ENCODE data around the gene RSRP1.

RSRP1 gene

DNA sequence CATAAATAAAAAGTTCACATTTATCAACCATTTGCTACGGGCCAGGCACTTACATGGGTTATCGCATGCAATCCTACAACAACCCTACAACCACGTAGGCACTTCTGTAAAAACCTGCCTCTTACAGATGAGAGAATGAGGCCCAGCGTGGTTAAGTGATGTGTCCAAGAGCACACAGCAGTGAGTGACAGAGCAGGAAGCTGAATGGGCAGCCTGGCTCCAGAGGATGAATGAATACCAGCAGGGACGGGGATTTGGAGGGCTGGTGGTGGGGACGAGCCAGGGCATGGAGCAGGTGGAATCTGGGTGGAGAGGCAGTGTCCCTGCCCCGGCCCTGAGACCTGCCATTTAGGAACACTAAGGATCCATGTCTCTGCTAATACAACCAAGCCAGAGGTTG, 50.4 kb downstream of the RSRP1 start:
- Mint-ChIP-seq H3K36me3 (ENCODE audit: low read depth) (no peaks in the 10 kb centered on the region), H3K9me3 (no peaks in the 10 kb centered on the region), H3K27ac (no peak overlapping the region), H3K4me1 (ENCODE audit: low read depth) (peaks cover 4% of the 10 kb centered on the region), H3K27me3 (ENCODE audit: low read depth) (peaks cover 15% of the 10 kb centered on the region), H3K4me3 (no peak overlapping the region)

DNA sequence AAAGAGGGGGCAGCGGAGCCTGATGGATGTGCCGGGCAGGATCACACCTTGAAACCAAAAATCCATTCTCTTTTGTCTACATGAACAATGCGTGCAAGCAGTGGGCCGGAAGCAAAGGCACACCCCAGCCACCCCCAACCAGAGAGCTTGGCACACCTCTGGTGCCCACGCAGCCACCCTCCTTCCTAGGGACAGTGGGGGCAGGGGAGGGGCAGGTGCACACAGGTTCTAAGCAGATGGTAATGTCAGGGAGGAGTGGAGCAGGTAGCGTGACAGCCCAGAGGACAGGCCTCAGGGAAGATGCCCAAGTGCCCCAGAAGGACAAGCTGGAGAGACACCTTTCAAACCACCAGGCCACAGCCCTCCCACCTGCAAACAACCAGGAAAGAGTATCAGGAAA, 51.4 kb downstream of the RSRP1 start:
- Mint-ChIP-seq H3K4me3 (no peak overlapping the region), H3K36me3 (ENCODE audit: low read depth) (no peaks in the 10 kb centered on the region), H3K27ac (no peak overlapping the region), H3K4me1 (ENCODE audit: low read depth) (peaks cover 4% of the 10 kb centered on the region), H3K27me3 (ENCODE audit: low read depth) (peaks cover 15% of the 10 kb centered on the region), H3K9me3 (no peaks in the 10 kb centered on the region)

DNA sequence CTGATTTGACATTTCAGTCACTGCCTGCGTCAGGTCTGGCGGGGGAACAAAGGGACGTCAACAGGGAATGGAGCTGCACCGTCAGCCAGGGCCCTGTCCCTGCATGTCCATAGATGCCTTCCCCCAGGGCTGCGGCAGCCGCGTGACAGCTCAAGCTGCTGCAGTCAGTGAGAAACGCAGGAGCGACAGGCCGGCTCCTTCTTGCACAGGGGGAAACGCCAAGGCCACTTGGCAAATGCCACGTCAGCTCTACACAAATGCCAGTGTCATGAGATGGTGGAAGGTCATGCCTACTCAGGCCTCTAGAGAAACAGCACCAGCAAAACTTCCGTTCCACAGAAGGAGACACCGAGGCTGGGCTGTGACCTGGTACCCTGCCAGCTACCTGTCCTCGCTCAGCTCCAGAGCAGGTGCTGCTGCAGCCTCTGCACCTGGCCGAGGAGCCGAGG, 52.7 kb downstream of the RSRP1 start:
- H3K27me3 Mint-ChIP-seq (ENCODE audit: low read depth), result peaks cover 20% of the 10 kb centered on the region
- no peak overlapping the region for H3K4me3 Mint-ChIP-seq
- H3K36me3 Mint-ChIP-seq (ENCODE audit: low read depth), result no peaks in the 10 kb centered on the region
- H3K27ac Mint-ChIP-seq, result no peak overlapping the region
- H3K9me3 Mint-ChIP-seq, result no peaks in the 10 kb centered on the region
- peaks cover 4% of the 10 kb centered on the region for H3K4me1 Mint-ChIP-seq (ENCODE audit: low read depth)

DNA sequence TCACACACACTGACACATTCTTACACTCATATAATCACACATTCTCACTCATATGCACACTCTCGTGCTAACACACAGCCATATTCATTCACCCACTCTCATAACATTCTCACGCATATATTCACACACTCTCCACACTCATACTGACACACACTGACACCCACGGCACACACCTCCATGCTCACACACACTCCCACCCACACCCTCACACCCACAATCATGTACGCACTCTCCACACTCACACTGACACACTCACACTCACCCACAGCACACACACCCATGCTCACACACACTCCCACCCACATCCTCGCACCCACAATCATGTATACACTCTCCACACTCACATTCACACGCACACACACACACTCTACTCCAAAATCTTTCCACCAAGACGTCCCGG, 53.2 kb downstream of the RSRP1 start:
- Mint-ChIP-seq H3K4me1 (ENCODE audit: low read depth) (peaks cover 4% of the 10 kb centered on the region), H3K27ac (no peak overlapping the region), H3K4me3 (no peak overlapping the region), H3K27me3 (ENCODE audit: low read depth) (peaks cover 20% of the 10 kb centered on the region), H3K36me3 (ENCODE audit: low read depth) (no peaks in the 10 kb centered on the region), H3K9me3 (no peaks in the 10 kb centered on the region)

DNA sequence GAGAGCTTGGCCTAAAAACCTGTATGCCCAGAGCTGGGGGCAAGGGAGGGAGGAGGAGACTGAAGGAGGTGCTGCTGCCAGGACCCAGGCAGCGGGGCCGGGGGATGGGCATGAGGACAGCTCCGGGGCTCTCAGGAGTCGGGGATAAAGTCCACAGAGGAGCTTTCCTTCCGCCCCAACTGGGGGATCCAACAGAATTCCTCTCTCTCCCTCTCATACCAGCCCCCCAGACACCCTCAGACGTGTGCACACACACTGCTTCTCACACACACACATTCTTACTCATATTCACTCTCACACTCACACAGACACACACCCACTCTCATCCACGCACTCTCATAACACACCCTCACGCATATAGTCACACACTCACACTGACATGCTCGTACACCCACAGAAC, 54.0 kb downstream of the RSRP1 start:
- no peak overlapping the region for H3K27ac Mint-ChIP-seq
- H3K27me3 Mint-ChIP-seq (ENCODE audit: low read depth), result peaks cover 16% of the 10 kb centered on the region
- H3K4me3 Mint-ChIP-seq, result no peak overlapping the region
- H3K36me3 Mint-ChIP-seq (ENCODE audit: low read depth), result no peaks in the 10 kb centered on the region
- no peaks in the 10 kb centered on the region for H3K9me3 Mint-ChIP-seq
- peaks cover 2% of the 10 kb centered on the region for H3K4me1 Mint-ChIP-seq (ENCODE audit: low read depth)

Data from T-helper 1 cell treated with Interleukin-12 subunit alpha and Interleukin-12 subunit beta and Interleukin-4 antibody, amounts not matched to agents 30 μg/mL and 1 μg/mL, for 36 hours (primary cell).